GM12878 (cell line): ENCODE results near the gene KLF6. TPM values are rescaled to one million over a fixed set of nuclear protein-coding genes. Genes with fewer than 3 reads are reported as not detected.

Source experiments
- CBFB ChIP-seq: IDR thresholded peaks from 2 replicates; pipeline ENCODE4 v1.6.1; 2016; ENCODE audit warnings: antibody characterized with exemption, low read depth
- CBX3 ChIP-seq: fragments of 200-600 bp; sonication (generic); IDR thresholded peaks from 2 replicates; pipeline ENCODE4 v1.6.1; 2016; ENCODE audit warnings: low read depth, borderline replicate concordance
- CEBPZ ChIP-seq: fragments of 150-350 bp; IDR thresholded peaks from 2 replicates; pipeline ENCODE4 v1.6.1; 2016; ENCODE audit warnings: low read depth, low read length
- FOXK2 ChIP-seq: fragments of 450-650 bp; IDR thresholded peaks from 2 replicates; pipeline ENCODE4 v1.6.1; 2017; ENCODE audit warnings: mild to moderate bottlenecking, moderate library complexity
- FOXM1 ChIP-seq: IDR thresholded peaks from 2 replicates; pipeline ENCODE4 v1.6.1; 2012; ENCODE audit warnings: low read depth, mild to moderate bottlenecking, inconsistent platforms, low read length, moderate library complexity
- GATAD2B ChIP-seq: fragments of 450-650 bp; conservative IDR thresholded peaks from 2 replicates; pipeline ENCODE4 v1.6.1; 2017; ENCODE audit warnings: low read depth, mild to moderate bottlenecking, moderate library complexity
- HCFC1 ChIP-seq: fragments of 150-350 bp; IDR thresholded peaks from 2 replicates; pipeline ENCODE4 v1.6.1; 2014; ENCODE audit warnings: low read length
- JUNB ChIP-seq: IDR thresholded peaks from 2 replicates; pipeline ENCODE4 v1.6.1; 2016; ENCODE audit warnings: antibody characterized with exemption, mild to moderate bottlenecking
- JUND ChIP-seq: IDR thresholded peaks from 2 replicates; pipeline ENCODE4 v1.6.1; 2012; ENCODE audit warnings: low read depth, mild to moderate bottlenecking, low read length, improper control_type of control experiment, moderate library complexity
- MYC ChIP-seq: IDR thresholded peaks from 2 replicates; pipeline ENCODE4 v1.6.1; 2011; ENCODE audit warnings: mild to moderate bottlenecking, low read length, moderate library complexity, inconsistent platforms; ENCODE audit not compliant: insufficient read depth, insufficient replicate concordance, insufficient read length, severe bottlenecking
- NFIC ChIP-seq: IDR thresholded peaks from 2 replicates; pipeline ENCODE4 v1.6.1; 2012; ENCODE audit warnings: low read depth, mild to moderate bottlenecking, inconsistent platforms, low read length, moderate library complexity
- RB1 ChIP-seq: fragments of 450-650 bp; formaldehyde crosslinking; IDR thresholded peaks from 2 replicates; pipeline ENCODE4 v1.6.1; 2017; ENCODE audit warnings: mild to moderate bottlenecking, borderline replicate concordance
- SP1 ChIP-seq: IDR thresholded peaks from one replicate; pipeline ENCODE4 v1.6.1; 2011; ENCODE audit warnings: low read depth, low read length
- SRF ChIP-seq, 2 experiments: IDR thresholded peaks; 2 replicates each; pipeline ENCODE4 v1.6.1; 2011; ENCODE audit warnings: low read depth in 2 of 2, low read length in 2 of 2, mild to moderate bottlenecking in 1 of 2, moderate library complexity in 1 of 2
- STAT1 ChIP-seq: fragments of 450-650 bp; conservative IDR thresholded peaks from 2 replicates; pipeline ENCODE4 v1.6.1; 2014; ENCODE audit warnings: antibody characterized with exemption, mild to moderate bottlenecking
- SUPT20H ChIP-seq: IDR thresholded peaks from 2 replicates; pipeline ENCODE4 v1.6.1; 2011; ENCODE audit warnings: low read depth, mild to moderate bottlenecking, low read length, moderate library complexity, borderline replicate concordance; ENCODE audit not compliant: control insufficient read depth
- TCF12 ChIP-seq: IDR thresholded peaks from 2 replicates; pipeline ENCODE4 v1.6.1; 2011; ENCODE audit warnings: low read depth, mild to moderate bottlenecking, low read length
- USF1 ChIP-seq: IDR thresholded peaks from 2 replicates; pipeline ENCODE4 v1.6.1; 2011; ENCODE audit warnings: borderline replicate concordance, low read depth, mild to moderate bottlenecking, moderate library complexity, mixed read lengths, low read length; ENCODE audit not compliant: insufficient read depth; ENCODE audit errors: extremely low read length
- ZNF207 ChIP-seq: fragments of 450-650 bp; IDR thresholded peaks from 2 replicates; pipeline ENCODE4 v1.6.1; 2014; ENCODE audit warnings: antibody characterized with exemption, mild to moderate bottlenecking, borderline replicate concordance
- polyA plus RNA-seq, 11 experiments: library from polyadenylated mRNA; depleted of rRNA in 4 of 11; unstranded in 6 of 11; stranded (reverse) in 5 of 11; fragments of >200 nt; fragmentation: Nextera tagmentation in 4 of 11; fragmentation: Illumina TruSeq in 1 of 11; extraction: Ambion mirVana in 4 of 11; extraction: Trizol in 1 of 11; gene quantifications; 1 replicate in 1 of 11; 2 replicates in 10 of 11; pipeline versions ENCODE4 v1.2.1 to v1.2.3, GENCODE V29; 2011 to 2016; ENCODE audit warnings: inconsistent platforms in 2 of 11, missing spikeins in 2 of 11, low read depth in 1 of 11
- total RNA-seq, 4 experiments: library from RNA; depleted of rRNA in 3 of 4; stranded (reverse); fragments of >200 nt in 3 of 4; fragmentation: Illumina TruSeq in 1 of 4; extraction: Trizol in 1 of 4; gene quantifications; 2 replicates each; pipeline versions ENCODE4 v1.2.1 to v1.2.3, GENCODE V29; 2013 to 2021
- TF ChIP-seq, protein P1 (sequence below), 3 experiments: IDR thresholded peaks in 2 of 3; conservative IDR thresholded peaks in 1 of 3; 2 replicates each; pipeline ENCODE4 v1.5.1; 2011; ENCODE audit warnings: low read depth in 3 of 3, low read length in 3 of 3, mild to moderate bottlenecking in 3 of 3, control low read depth in 2 of 3, moderate library complexity in 2 of 3, inconsistent platforms in 1 of 3, mixed read lengths in 1 of 3; ENCODE audit not compliant: control insufficient read depth in 2 of 3, insufficient read depth in 1 of 3; ENCODE audit errors: extremely low read depth in 1 of 3
- TF ChIP-seq, protein P2 (sequence below): IDR thresholded peaks from 2 replicates; pipeline ENCODE4 v1.6.1; 2011; ENCODE audit warnings: borderline replicate concordance, low read depth, mild to moderate bottlenecking, moderate library complexity, low read length; ENCODE audit not compliant: insufficient read depth, poor library complexity, severe bottlenecking

Gene KLF6
- total and polyA plus RNA-seq, 10 of the 15 experiments (the other 5 are each of a cell fraction or from before 2014, with no cell fraction given): 7.4 to 54.1 (median 23.5) TPM

DNA sequence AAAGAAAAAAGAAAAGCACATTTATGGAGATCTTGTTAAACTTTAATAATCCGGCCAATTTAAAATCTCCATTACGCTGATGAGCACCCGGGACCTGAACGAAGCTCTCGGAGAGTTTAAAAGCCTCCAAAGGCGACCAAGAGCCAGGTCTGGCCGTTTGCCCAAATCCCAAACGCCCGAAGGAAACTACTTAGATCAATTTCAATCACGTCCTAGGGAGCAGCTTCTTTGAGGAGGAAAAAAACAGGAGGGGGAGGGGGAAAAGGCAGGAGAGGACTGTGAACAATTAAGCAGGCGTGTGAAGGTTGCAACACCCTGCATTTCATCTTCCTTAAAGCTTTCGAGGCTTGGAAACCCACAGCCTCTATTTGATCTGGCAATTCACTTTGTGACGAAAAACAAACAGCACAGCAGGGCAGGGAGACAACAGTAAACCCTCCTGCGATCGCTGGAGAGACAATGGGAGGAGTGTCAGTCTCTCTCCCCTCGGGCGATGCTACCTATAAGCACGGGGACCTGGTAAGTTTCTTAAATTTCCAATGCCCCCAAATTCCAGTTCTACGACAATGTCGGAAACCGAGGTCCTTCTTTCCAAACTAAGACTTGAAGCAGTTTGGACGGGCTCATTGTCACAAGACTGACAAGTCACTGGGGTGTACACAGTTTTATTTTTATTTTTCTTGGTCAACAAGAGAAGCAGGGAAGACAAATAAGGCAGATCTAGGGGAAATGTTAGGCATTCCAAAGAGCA is 1.2 kb downstream of the KLF6 start (continued):
- no peak for TF ChIP-seq CEBPZ
- no peak for TF ChIP-seq SRF (IDR thresholded peaks at IDR 0.05; ENCODE audit: low read depth in 2 of 2, low read length in 2 of 2)
- TF ChIP-seq JUND: no peak
- TF ChIP-seq STAT1: no peak
- TF ChIP-seq SUPT20H: no peak
- TF ChIP-seq, protein P1, sequence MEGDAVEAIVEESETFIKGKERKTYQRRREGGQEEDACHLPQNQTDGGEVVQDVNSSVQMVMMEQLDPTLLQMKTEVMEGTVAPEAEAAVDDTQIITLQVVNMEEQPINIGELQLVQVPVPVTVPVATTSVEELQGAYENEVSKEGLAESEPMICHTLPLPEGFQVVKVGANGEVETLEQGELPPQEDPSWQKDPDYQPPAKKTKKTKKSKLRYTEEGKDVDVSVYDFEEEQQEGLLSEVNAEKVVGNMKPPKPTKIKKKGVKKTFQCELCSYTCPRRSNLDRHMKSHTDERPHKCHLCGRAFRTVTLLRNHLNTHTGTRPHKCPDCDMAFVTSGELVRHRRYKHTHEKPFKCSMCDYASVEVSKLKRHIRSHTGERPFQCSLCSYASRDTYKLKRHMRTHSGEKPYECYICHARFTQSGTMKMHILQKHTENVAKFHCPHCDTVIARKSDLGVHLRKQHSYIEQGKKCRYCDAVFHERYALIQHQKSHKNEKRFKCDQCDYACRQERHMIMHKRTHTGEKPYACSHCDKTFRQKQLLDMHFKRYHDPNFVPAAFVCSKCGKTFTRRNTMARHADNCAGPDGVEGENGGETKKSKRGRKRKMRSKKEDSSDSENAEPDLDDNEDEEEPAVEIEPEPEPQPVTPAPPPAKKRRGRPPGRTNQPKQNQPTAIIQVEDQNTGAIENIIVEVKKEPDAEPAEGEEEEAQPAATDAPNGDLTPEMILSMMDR (IDR thresholded peaks at IDR 0.05 in 2 of 3, conservative IDR thresholded peaks at IDR 0.05 in 1 of 3; ENCODE audit: control insufficient read depth in 2 of 3, extremely low read depth in 1 of 3, insufficient read depth in 1 of 3, low read depth in 3 of 3, low read length in 3 of 3): no peak
- 0 out of 2 replicates have a peak, but pooled peaks have one; percentile 3 for TF ChIP-seq FOXM1
- TF ChIP-seq GATAD2B: no peak
- TF ChIP-seq TCF12: no peak
- no peak for TF ChIP-seq ZNF207
- no peak; the same call in 1 of the 2 replicates for TF ChIP-seq NFIC
- no peak for TF ChIP-seq MYC
- no peak for TF ChIP-seq CBFB
- 0 out of 2 replicates have a peak, but pooled peaks have one; percentile 13 for TF ChIP-seq HCFC1
- no peak for TF ChIP-seq RB1
- no peak for TF ChIP-seq CBX3
- no peak for TF ChIP-seq SP1
- TF ChIP-seq JUNB: no peak
- TF ChIP-seq USF1: no peak
- no peak for TF ChIP-seq FOXK2
- TF ChIP-seq, protein P2, sequence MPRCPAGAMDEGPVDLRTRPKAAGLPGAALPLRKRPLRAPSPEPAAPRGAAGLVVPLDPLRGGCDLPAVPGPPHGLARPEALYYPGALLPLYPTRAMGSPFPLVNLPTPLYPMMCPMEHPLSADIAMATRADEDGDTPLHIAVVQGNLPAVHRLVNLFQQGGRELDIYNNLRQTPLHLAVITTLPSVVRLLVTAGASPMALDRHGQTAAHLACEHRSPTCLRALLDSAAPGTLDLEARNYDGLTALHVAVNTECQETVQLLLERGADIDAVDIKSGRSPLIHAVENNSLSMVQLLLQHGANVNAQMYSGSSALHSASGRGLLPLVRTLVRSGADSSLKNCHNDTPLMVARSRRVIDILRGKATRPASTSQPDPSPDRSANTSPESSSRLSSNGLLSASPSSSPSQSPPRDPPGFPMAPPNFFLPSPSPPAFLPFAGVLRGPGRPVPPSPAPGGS: no peak
